Activated naive CD8-positive, alpha-beta T cell treated with anti-CD3 and anti-CD28 coated beads, Interleukin-2, amount 50 U/mL, for 16 hours (primary cell): Measurements from ENCODE around the gene UIMC1.

Source experiments
- DNase-seq: peaks from one replicate; pipeline ENCODE4 v3.0.0-alpha.2; 2020; ENCODE audit warnings: low read depth, low spot score

UIMC1 gene

DNA sequence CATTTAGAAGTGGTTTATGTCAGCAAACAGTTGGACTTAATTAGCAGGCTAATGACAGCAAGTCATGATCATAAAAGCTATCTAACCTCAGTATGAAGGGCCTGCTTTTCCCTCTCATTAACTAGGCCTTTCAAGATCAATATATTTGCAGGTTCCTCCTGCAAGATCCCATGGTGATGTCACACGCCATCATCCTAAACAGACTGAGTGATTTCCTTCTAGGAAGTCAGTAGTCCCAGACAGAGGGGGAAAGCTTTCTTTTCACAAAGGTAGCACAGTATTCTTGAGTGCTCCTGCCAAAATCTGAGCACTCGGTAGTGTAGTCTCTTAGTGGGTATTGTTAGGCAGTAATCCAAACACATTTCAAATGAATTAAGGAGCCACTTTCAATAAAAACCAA is 52.5 kb downstream of the UIMC1 start:
- no peak for DNase-seq

DNA sequence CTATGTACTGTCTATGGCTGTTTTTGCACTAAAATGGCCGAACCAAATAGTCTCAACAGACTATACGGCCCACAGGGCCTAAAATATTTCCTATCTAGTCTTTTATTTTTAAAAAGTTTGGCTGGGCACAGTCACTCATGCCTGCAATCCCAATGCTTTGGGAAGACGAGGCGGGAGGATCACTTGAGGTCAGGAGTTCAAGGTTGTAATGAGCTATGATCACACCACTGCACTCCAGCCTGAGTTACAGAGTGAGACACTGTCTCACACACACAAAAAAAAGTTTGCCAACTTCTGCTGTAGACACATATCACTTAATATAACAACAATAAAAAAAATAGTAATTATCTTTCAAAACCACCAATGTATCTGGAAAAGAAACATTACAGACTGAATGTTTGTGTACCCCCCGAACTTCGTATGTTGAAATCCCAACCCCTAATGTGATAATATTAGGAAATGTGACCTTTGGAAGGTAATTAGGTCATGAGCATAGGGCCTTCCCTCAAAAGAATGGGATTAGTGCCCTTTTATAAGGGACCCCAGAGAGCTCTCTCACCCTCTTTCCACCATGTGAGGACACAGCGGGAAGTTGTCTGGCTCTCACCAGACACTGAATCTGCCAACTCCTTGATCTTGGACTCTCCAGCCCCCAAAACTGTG is 53.9 kb downstream of the UIMC1 start:
- DNase-seq, result no peak

- DNase-seq, result no peak
These were observed 58.1 kb downstream of the UIMC1 start for GRCh38 chr5:176948458-176948857.

DNA sequence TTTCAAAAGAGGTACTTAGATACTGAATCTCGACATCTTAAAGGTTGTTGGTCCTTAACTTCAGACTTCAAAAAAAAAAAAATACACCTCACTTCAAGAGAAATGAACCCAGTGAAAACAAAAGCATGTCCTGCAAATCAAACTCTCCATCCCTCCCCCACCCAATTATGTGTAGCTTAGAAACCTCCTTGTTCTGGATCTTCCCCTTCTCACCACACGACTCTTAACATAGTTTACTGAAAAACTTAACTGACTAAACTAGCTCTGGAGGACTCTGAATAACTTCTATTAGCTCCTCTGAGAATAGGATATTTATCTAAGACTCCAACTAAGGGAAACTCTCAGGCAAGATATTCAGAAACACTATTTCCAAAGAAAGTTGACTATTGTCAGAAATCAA is 58.7 kb downstream of the UIMC1 start:
- no peak for DNase-seq

DNA sequence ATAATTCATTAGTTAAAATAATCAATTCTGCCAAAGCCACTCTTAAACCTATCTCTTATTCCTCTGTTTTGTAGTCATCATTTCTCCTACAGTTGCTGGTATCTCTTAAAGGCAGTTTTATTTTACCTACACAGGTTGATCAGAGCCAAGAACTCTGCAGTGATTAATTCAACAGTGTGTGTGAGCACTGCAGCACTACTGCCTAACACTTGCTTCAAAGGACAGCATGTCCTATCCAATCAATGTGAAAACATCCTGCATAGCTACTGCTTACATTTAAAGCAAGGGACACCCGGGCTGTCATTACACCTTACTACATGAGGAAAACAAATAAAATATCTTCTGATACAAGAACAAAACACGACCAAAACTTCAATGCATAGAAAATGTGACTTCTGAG is 62.3 kb downstream of the UIMC1 start:
- no peak for DNase-seq

DNA sequence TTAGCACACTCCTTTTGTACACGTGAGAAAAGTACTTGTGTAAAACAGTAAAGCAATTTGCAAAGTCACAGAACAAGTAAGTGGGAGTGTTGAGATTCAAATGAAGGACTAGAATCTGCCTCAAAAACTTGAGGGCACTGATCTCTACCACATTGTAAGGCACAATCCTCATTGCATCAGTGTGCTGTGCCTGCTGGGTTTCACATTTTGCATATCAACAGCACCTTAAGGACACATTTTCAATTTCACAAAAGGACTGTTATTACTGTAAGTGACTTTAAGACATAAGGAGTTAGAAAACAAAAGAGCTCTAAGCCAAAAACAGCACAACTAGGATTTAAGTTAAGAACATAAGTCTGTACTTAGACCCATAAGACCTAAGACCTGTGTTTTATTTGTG is 62.8 kb downstream of the UIMC1 start:
- no peak for DNase-seq

- no peak for DNase-seq
These were observed 64.6 kb downstream of the UIMC1 start for GRCh38 chr5:176941951-176942350.

- no peak for DNase-seq
These were observed 68.1 kb downstream of the UIMC1 start for GRCh38 chr5:176938472-176938871.

DNA sequence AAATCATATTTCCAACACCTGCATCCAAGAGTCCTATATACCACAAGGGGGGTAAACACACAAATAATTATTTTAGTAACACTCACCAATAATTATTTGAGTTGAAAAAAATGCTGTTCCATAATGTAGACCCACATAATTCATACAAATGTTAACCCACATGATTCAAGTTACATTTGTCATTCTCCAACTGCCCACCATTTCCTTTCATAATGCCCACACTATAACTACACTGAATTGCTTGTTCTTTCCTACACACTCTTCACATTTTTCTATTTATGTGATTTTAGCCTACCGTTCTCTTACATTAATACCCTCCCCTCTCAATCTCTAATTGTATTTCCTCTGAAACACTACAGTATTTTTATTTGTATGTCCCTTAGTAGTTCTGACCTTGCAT is 71.6 kb downstream of the UIMC1 start:
- no peak for DNase-seq

DNA sequence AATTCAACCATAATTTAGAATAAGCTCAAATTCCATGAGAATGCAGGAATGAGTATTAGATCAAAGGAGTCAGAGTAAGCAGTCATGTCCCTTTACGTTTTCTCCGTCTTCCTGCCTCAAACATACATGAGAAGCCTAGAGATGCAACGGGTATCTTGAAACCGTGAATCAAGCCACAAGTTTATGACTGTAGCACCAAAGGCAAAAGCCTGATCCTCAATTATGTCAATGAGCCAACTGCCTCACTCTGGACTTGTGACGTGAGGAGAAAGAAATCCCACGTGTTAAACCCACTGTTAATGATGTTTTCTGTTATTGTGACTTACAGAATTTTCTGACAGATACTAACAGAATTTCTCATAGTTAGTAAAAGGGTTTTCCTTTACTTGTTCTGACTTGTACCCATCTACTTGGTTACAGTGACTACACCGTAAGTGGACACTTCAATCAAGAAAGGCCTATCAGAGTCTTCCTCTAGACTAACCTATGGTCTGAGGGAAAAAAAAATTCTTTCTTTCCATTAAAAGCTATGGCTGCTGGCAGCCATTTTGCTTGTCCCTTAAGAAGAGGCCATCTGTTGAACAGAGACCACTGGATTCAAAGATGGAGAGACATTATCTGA is 72.2 kb downstream of the UIMC1 start:
- DNase-seq, result no peak

DNA sequence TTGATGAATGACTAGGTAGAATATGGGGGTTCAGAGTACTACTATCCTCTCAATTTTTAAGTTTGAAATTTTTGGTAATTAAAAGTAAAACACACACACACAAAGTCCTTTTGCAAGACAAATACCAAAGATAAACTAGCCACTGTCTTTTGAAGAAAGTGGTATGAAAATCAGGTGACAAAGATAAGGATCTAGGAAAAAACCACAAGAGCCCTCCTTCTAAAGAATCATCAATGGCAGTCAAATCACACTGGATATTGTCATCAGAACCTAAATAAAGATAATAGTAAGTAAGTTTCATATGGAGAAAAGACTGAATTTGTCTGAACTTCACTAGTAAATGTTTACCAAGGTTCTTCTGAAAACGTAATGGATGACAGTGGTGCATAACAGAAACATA is 76.9 kb downstream of the UIMC1 start:
- DNase-seq, result no peak

DNA sequence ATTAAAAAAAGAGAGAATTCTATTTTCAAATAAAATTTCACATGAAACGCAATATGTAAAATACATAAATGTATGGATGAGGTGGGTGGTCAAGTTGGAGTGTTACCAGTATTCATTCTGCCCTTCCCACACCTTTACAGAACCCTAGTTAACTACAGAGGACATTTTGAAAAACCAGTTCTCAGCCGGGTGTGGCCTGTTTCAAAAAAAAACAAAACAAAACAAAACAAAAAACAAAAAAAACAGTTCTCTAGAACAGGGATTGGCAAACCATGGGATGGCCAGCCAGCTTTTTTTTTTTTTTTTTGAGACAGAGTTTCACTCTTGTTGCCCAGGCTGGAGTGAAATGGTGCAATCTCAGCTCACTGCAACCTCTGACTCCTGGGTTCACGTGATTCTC is 79.0 kb downstream of the UIMC1 start:
- DNase-seq, result no peak

GRCh38 chr5:176922817-176923216 is 83.8 kb downstream of the UIMC1 start:
- no peak for DNase-seq

DNA sequence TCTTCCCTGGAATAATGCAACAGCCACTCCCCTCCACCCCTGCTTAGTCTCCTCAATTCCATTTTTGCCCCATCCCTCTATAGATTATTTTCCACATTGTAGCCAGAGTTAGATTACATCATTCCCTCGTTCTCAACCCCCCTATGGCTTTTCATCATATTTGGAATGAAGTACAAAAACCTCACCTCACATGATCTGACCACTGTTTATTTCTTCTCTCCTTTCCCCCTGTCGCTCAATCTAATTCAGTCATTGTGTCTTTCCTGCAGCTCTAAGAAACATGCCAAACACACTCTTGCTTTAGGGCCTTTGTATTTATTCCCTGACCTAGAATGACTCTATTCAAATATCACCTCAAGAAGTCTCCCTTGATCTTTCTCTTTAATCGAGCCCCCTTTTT is 84.9 kb downstream of the UIMC1 start:
- no peak for DNase-seq

DNA sequence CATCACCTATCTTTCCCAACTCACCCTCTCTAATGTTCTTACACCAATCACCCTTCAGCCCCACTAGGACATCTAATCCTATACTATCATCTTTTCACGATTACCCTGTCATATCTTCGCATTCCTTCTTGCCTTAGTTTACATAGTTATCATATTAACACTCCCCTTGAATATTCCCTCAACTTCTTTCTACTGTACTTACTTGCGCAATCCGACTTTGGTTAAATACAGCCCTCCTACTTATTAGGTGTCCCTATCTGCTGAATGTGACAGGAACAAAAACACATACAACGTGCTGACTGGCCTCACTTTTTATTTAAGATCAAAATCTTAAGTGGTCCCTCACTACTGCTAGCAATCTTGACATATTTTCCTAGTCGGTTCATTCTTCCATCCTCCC is 88.0 kb downstream of the UIMC1 start:
- no peak for DNase-seq

GRCh38 chr5:176916337-176916736 is 90.2 kb downstream of the UIMC1 start:
- DNase-seq, result no peak

DNA sequence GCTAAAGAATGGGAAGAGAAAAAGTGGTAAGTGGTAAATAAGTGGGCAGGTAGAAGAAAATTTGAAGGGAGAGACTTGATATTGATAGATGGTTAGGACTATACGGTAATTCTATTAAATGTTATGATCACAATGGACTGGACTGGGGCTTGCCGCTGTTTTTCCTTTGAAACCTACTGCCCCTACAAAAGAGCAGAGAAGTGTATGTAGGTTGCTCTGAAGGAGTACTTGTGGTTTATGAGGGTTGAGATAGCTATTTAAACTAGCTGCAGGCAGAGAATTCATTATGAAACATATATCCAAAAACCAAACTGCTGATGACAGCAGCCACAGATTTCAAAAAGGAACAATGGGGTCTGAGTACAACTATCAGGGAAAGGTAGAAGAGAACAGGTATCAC is 90.7 kb downstream of the UIMC1 start:
- no peak for DNase-seq

DNA sequence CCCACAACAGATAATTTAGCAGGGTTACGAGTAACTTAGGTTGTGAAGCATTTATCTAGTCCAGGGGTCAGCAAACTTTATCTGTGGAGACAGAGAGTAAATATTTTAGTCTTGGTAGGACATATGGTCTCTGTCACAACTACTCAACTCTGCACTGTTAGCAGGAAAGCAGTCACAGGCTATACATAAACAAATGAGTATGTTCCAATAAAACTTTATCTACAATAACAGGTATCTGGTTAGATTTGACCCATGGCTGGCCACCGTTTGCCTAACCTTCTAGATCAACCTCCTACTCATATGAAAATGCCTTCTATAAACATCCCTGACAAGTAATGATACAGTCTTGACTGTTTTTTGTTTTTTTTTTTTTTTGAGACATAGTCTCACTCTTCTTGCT is 94.5 kb downstream of the UIMC1 start:
- DNase-seq, result no peak

- DNase-seq, result no peak
These were observed 97.8 kb downstream of the UIMC1 start for GRCh38 chr5:176908675-176909368.

DNA sequence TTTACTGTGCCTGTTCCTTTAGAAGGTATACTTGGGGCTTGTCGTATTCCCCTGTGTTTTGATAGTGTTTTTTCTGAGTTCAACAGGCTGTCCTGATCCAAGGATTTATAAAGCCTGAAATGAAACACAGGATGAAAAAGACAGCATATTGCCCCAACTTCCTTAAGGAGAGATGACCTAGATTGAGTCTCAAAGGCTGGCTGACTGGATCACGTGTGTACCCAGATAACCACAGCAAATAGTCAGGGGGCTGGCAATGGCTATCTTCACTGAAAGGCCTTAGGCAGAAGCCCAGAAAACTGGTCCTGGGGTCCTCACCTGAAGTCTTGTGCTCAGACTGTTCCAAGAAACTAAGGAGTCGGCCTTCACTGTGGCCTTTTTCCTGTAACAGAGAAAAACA is 99.8 kb downstream of the UIMC1 start:
- no peak for DNase-seq

- no peak for DNase-seq
These were observed 100.5 kb downstream of the UIMC1 start for GRCh38 chr5:176906126-176906525.

DNA sequence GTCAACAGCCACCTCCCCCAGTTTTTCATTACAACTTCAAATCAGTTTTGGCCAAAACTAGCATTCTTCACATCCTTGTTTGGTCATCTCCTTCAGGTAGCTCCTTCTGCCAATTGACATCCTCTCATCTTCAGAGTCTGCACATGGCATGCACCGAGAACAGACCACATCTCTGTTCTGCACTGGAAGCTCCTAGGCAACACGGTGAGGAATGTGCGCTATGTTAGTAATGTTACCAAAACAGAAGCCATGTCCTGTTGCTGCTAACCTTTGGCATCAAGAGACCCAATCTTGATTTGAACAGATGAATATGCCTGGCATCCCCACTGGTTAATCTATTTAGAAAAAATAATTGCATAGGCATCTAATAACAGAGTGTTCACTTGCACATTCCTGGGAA is 102.3 kb downstream of the UIMC1 start:
- DNase-seq, result no peak
